ACC112 (cell line): ENCODE measurements around the gene TOMM34.

Source experiments
- H2AFZ ChIP-seq: fragments of 200-600 bp; sonication (generic); one replicate; pipeline ENCODE4 v1.6.0; 2017; ENCODE audit warnings: antibody characterized with exemption, low read length; ENCODE audit not compliant: unreplicated experiment
- H3K27ac ChIP-seq: fragments of 200-600 bp; sonication (generic); 2 replicates; pipeline ENCODE4 v1.5.1; 2014; ENCODE audit warnings: low read depth, mild to moderate bottlenecking, antibody characterized with exemption, low read length, moderate library complexity
- H3K27me3 ChIP-seq: fragments of 200-600 bp; sonication (generic); 2 replicates; pipeline ENCODE4 v1.6.1; 2014; ENCODE audit warnings: mild to moderate bottlenecking, antibody characterized with exemption, low read length, moderate library complexity, mixed read lengths; ENCODE audit not compliant: insufficient read depth
- H3K36me3 ChIP-seq: fragments of 200-600 bp; sonication (generic); 2 replicates; pipeline ENCODE4 v1.6.1; 2016; ENCODE audit warnings: mild to moderate bottlenecking, antibody characterized with exemption, low read length, moderate library complexity, mixed read lengths; ENCODE audit not compliant: insufficient read depth
- H3K4me1 ChIP-seq: fragments of 200-600 bp; sonication (generic); one replicate; pipeline ENCODE4 v1.6.1; 2016; ENCODE audit warnings: low read length, mixed read lengths; ENCODE audit not compliant: insufficient read depth, unreplicated experiment, control insufficient read depth
- H3K4me3 ChIP-seq: fragments of 200-600 bp; sonication (generic); 2 replicates; pipeline ENCODE4 v1.5.1; 2014; ENCODE audit warnings: mild to moderate bottlenecking, low read depth, low read length
- H3K79me2 ChIP-seq: fragments of 200-600 bp; sonication (generic); one replicate; pipeline ENCODE4 v1.6.0; 2016; ENCODE audit warnings: low read length; ENCODE audit not compliant: control insufficient read depth, unreplicated experiment, insufficient read depth

The TOMM34 gene

DNA sequence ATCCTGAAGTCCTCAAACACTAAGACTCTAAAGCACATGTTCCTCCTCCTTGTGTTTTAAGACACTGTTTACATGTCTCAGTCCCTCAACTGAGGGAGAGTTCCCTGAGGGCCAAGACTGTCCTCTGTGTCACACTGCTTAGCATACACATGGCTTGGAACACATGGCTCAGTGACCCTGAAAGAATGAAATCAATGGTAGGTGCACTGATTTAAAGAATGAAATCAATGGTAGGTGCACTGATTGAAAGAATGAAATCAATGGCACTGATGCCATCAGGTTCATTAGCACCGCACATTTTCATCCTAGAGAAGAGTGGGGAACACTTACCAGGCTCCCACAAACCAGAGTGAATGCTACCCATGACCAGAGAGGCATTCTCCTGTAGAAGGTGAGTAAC is 9.8 kb downstream of the TOMM34 start:
- Histone ChIP-seq H3K79me2 (peaks cover 7% of the 10 kb centered on the region), H3K27me3 (no peaks in the 10 kb centered on the region), H3K27ac (no peak overlapping the region), H3K36me3 (peaks cover 26% of the 10 kb centered on the region), H3K4me3 (no peak overlapping the region), H2AFZ (no peak overlapping the region), H3K4me1 (no peaks in the 10 kb centered on the region)

DNA sequence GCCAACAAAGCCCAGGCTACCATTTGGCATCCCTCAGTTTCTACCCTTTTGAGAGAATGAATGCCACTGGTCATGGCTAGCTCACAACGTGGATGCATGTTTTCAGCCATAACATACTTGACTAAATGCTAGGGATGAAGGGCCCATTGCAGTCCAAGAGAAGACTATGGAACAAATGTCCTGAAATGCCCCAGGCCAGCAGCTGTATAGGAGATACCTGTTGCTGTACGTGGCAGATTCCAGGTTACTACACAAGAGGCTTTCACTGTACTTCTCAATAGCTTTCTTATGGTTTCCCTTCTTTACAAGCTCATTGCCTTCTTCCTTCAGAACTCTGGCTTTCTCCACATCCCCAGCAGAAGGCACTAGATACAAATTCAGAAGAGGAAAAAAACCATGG is 11.7 kb downstream of the TOMM34 start:
- Histone ChIP-seq H3K27me3 (no peaks in the 10 kb centered on the region), H3K36me3 (peaks cover 21% of the 10 kb centered on the region), H3K4me3 (no peak overlapping the region), H2AFZ (no peak overlapping the region), H3K79me2 (no peaks in the 10 kb centered on the region), H3K4me1 (no peaks in the 10 kb centered on the region), H3K27ac (no peak overlapping the region)

DNA sequence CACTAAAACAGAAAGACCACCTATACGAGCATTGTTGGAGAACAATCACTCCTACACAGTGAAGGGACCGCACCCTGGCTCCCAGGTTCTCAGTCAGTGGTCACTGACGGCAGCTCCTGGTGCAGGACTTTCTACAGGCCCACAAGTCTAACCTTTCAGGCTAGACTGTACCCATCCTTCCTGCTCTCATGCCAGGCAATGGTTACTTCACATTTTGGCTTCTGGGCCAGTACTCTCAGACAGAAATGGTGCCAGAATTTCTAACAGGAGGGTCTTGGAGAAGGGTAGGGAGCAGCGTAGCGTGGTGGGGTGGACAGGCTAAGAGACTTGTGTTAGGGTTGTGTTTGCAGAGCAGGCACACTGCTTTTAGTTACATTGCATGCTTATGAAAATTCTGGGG is 12.1 kb downstream of the TOMM34 start:
- H3K27me3 ChIP-seq: no peaks in the 10 kb centered on the region
- H3K36me3 ChIP-seq: peaks cover 21% of the 10 kb centered on the region
- no peak overlapping the region for H3K27ac ChIP-seq
- H2AFZ ChIP-seq: no peak overlapping the region
- no peaks in the 10 kb centered on the region for H3K4me1 ChIP-seq
- no peak overlapping the region for H3K4me3 ChIP-seq
- no peaks in the 10 kb centered on the region for H3K79me2 ChIP-seq

DNA sequence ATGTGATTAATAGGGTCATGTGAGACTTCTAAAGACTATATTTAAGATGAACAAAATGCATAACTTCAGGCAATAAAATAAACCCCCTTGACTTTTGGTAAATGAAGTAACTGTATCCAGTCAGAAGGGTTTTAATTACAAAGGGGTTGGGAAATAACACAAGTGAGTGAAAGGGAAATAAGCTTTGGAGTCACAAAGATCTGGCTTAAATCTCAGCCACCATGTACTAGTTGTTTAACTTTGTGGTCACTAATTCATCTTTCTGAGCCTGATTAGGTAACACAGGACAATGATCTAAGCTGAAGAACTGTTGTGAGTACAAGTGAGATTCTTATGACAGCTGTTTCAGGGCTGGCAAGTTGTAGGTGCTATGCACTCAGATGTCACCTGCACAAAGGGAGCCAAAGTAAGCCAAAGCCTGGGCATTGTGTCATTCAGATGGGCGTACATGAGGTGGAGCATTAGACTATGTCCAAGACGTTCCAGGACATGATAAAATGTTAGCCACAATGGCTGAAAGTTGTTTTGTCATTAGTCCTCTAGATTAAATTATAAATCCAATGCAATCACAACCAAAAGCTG is 13.8 kb downstream of the TOMM34 start:
- H3K4me3 ChIP-seq: no peak overlapping the region
- no peak overlapping the region for H3K27ac ChIP-seq
- H2AFZ ChIP-seq: no peak overlapping the region
- no peaks in the 10 kb centered on the region for H3K4me1 ChIP-seq
- H3K79me2 ChIP-seq: no peaks in the 10 kb centered on the region
- H3K27me3 ChIP-seq: no peaks in the 10 kb centered on the region
- H3K36me3 ChIP-seq: peaks cover 27% of the 10 kb centered on the region; the same call in 1 of the 2 replicates

DNA sequence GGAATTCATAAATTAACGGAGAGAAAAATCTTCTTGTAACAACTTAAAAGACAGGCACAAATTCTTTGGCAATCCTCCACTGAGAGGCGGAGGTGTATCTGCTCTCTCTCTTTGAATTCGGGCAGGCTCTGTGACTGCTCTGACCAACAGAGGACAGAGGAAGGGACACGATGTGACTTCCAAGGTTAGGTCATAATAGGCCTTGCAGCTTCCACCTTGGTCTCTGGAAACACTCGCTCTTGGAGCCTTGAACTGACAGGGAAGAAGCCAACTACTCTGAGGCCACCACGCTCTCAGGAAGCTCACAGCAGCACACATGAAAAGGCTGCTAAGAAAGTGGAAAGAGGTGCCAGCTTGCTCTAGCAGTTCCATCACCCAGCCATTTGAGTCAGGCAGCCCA is 14.9 kb downstream of the TOMM34 start:
- Histone ChIP-seq H3K79me2 (no peaks in the 10 kb centered on the region), H3K27ac (no peak overlapping the region), H3K4me1 (no peaks in the 10 kb centered on the region), H2AFZ (no peak overlapping the region), H3K36me3 (peaks cover 27% of the 10 kb centered on the region; the same call in 1 of the 2 replicates), H3K27me3 (no peaks in the 10 kb centered on the region), H3K4me3 (no peak overlapping the region)

DNA sequence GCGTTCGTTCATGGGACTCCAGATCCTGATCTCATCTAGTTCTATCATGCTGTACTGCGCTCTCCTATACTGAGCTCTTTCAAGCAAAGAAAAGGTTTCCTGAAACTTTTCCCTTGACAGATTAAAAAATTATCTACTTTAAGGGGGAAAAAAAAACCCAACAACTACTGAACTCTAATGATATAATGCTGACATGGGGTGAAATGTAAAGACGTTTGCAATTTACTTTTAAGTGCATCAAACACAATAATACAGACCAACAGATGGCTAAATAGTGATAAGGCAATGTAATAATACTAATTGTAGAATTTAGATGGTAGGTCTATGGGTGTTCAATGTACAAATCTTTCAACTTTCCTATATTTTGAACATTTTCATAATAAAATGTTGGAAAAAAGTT is 16.4 kb downstream of the TOMM34 start:
- H3K27ac ChIP-seq: no peak overlapping the region

DNA sequence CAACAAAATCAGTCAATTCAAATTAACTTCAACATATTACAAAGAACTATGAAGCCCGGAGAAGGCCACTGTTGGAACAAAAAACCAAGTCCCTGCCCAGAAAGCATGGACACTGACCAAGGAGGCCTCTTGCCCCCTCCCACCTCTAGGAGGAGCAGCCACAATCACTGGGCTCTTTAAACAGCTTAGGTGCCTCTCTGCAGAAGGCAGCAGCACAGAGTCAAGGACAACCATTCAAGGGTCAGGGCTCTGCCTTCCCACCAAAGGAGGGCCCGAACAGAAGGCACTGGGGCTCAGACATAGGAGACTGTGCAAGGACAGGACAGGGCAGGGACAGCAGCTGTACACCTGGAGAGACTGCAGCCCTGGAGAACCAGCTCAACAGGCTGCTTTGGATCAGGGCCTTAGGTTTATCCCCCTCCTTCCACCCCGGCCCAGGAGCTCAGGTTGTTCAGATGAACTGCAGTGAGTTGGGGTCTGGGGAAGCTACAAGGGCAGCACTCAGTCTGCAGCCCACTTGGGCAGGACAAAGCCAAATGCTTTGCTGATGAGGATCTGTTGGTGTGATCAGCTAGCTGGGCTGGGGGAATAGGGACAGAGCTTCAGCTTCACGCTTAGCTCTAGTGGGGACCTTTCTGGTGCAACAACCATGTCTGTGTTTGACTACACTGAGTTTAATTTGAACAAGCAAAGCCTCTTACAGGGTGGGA is 17.8 kb downstream of the TOMM34 start:
- H3K79me2 ChIP-seq: no peaks in the 10 kb centered on the region
- no peak overlapping the region for H2AFZ ChIP-seq
- no peaks in the 10 kb centered on the region for H3K27me3 ChIP-seq
- H3K36me3 ChIP-seq: peaks cover 27% of the 10 kb centered on the region; the same call in 1 of the 2 replicates
- H3K4me3 ChIP-seq: no peak overlapping the region
- H3K27ac ChIP-seq: no peak overlapping the region
- peaks cover 13% of the 10 kb centered on the region for H3K4me1 ChIP-seq

More for the DNA sequence above, 16.4 kb downstream of the TOMM34 start:
- H2AFZ ChIP-seq: no peak overlapping the region
- H3K4me3 ChIP-seq: no peak overlapping the region
- peaks cover 27% of the 10 kb centered on the region; the same call in 1 of the 2 replicates for H3K36me3 ChIP-seq
- peaks cover 6% of the 10 kb centered on the region for H3K4me1 ChIP-seq
- no peaks in the 10 kb centered on the region for H3K27me3 ChIP-seq
- H3K79me2 ChIP-seq: no peaks in the 10 kb centered on the region

DNA sequence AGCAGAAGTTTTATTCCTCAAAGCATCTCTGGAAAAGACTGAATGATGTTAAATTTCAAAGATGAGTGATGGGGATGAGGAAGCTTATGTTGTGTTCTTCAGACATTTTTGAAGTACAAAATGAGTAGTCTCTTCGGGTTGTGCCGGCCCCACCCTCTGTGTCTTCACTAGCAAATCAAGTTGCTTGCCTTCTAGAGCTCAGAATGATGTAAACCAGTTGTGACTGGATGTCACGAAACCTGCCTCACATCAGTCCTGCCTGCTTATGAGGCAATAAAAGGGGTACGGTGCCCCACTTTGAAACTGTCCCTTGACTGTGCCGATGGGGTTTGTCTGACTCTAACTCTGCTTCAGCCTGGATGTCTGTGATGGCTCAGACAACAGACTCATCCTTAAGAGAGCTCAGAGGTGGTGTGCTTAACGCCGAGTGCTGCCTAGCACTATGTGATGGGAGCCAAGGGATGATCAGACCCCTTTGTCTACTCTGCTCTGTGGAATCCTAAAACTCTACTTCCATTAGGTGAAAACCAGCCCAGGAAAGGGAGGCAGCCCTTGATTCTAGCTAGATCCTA is 19.0 kb downstream of the TOMM34 start:
- no peaks in the 10 kb centered on the region for H3K79me2 ChIP-seq
- H3K36me3 ChIP-seq: peaks cover 21% of the 10 kb centered on the region; the same call in 1 of the 2 replicates
- no peak overlapping the region for H3K27ac ChIP-seq
- peaks cover 13% of the 10 kb centered on the region for H3K4me1 ChIP-seq
- H2AFZ ChIP-seq: no peak overlapping the region
- no peaks in the 10 kb centered on the region for H3K27me3 ChIP-seq
- H3K4me3 ChIP-seq: no peak overlapping the region

DNA sequence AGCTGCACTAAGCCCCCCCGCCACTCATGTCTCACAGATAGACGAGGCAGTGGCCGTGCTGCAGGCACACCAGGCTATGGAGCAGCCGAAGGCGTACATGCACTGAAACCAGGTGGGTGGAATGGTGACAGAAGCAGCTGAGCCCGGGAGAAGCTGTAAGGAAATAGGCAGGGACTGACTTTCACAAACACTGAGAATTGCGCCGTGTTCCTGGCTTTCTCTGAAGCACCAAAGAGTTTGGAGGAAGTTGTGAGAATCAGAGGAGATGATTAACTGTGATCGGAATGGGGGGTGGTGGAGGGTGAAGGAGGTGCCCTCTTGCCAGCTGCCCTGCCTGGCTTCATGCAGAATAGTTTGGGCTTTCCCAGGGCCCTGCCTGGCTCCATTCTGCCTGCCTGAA is 21.6 kb downstream of the TOMM34 start:
- no peak overlapping the region for H2AFZ ChIP-seq
- no peak overlapping the region for H3K27ac ChIP-seq
- H3K4me3 ChIP-seq: no peak overlapping the region
- H3K27me3 ChIP-seq: no peaks in the 10 kb centered on the region
- H3K79me2 ChIP-seq: no peaks in the 10 kb centered on the region
- peaks cover 13% of the 10 kb centered on the region for H3K4me1 ChIP-seq
- H3K36me3 ChIP-seq: peaks cover 13% of the 10 kb centered on the region; the same call in 1 of the 2 replicates

DNA sequence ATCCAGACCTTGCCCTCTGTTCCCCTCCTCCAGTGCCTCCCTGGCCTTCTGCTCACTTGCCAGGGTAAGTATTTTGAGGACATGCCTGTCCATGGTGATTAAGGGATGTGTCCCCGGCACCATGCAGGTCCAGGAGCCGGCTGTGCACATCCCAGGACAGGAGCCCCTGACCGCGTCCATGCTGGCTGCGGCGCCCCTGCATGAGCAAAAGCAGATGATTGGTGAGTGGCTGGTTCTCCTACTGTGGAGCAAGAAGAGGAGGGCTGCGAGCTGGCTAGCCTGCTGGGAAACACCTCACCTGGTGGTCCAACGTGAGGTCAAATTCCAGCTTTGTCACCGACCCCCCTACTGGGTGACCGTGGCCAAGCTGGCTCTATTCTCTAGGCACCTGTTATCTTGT is 23.7 kb downstream of the TOMM34 start:
- Histone ChIP-seq H3K27ac (no peak overlapping the region), H3K4me3 (no peak overlapping the region), H3K4me1 (peaks cover 13% of the 10 kb centered on the region), H3K36me3 (0 out of 2 replicates have a peak, but pooled peaks cover 7% of the 10 kb centered on the region), H3K27me3 (no peaks in the 10 kb centered on the region), H2AFZ (no peak overlapping the region), H3K79me2 (no peaks in the 10 kb centered on the region)

DNA sequence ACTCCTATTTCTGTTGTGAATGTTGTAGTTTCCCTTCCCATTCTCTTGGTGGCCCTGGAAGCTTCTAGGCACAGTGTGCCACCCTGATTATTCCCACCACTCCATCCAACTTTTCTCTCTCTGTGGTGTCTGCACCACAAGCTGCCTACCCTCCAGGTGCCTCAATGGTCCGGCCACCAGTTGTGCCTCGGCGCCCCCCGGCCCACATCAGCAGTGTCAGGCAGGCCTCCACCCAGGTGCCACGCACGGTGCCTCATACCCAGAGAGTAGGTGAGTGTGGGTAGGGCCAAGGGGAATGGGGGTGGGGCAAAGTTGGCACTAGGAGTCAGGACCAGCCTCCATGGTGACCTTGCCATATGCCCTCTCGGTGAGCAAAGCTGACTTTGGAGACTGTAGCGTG is 27.3 kb downstream of the TOMM34 start:
- H3K27me3 ChIP-seq: no peaks in the 10 kb centered on the region
- no peaks in the 10 kb centered on the region for H3K4me1 ChIP-seq
- no peak overlapping the region for H3K27ac ChIP-seq
- H3K79me2 ChIP-seq: no peaks in the 10 kb centered on the region
- H3K36me3 ChIP-seq: 0 out of 2 replicates have a peak, but pooled peaks cover 7% of the 10 kb centered on the region
- H2AFZ ChIP-seq: no peak overlapping the region
- no peak overlapping the region for H3K4me3 ChIP-seq
